ENCODE data around the gene CITED2.

CITED2 gene

GRCh38 chr6:139330306-139330705 lies 44.1 kb downstream of the CITED2 start:
- DNase-seq (ENCODE audit: low spot score) = no peak

DNA sequence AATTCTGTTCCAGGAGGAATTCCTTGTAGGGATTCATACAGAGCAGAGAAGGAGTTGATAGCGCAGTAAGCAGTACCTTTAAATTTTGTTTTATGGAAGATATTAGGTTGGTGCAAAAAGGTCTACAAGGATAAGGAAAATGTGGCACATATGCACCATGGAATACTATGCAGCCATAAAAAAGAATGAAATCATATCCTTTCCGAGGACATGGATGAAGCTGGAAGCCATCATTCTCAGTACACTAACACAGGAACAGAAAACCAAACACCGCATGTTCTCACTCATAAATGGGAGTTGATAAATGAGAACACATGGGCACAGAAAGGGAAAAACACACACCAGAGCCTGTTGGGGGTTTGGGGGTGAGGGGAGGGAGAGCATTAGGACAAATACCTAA lies 45.2 kb downstream of the CITED2 start:
- DNase-seq (ENCODE audit: low spot score) = no peak

DNA sequence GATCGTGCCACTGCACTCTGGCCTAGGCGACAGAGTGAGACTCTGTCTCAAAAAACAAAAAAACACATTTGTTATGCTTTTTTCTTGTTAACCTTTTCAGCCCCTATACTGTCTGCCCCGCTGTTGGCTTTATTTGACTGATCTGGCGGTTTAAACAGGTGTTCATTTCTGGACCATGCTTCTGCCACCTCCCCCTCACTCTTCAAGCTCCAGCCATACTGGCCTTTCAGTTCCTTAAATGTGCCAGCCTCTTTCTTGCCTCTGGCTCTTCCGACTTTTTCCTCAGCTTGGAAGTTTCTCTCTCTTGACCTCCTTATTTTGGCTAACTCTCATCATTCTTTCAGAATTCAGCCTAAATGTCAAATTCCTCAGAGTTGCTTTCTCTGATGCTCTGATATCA lies 47.4 kb downstream of the CITED2 start:
- DNase-seq (ENCODE audit: low spot score) = no peak

DNA sequence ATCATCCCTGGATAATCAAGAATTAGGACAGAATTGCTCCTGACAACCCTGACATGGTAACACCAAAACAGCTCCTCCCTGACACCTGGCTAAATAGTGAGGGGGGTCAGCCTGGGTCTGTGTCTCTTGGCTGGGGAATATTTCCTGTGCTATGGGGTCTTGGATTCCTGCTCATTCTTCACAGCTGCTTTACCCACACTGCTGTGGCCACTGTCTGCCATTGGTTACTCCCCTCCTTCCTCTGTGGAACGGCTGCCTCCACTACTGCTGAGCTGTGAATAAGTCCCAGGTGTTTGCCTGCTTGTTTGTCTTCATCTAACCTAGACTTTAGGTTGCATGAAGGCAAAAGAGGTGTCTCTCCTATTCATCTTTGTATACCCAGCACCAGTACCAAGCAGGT lies 48.8 kb downstream of the CITED2 start:
- no peak for DNase-seq (ENCODE audit: low spot score)

DNA sequence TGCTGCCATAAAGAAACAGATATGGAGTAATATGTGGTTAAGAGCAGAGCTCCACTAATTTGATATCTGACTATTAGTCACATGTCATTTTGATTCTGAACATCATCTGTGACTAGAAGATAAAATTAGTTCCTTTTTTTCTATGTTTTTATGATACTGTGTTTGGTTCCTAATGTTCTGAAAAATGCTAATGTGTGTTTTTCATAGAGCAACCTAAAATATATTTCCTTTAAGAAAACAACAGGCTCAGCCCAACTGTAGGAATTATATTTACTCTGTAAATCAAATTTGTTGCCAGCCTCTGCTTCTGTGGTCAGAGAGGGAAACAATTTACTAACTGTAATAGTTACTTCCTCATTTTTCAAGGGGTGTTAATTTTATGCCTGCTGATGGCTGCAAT lies 49.3 kb downstream of the CITED2 start:
- DNase-seq (ENCODE audit: low spot score) = no peak

DNA sequence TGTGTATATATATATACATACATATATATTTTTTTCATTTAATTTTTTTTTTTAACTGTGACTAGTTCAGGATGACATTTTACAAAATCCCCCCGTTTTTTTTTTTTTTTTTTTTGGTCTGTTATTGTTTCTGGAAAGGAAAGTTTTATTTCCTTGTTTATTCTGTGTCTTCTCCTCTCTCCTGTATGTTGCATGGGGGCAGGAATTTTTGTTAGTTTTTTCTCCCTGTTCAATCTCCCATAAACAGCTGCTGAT lies 50.2 kb downstream of the CITED2 start:
- DNase-seq (ENCODE audit: low spot score) = no peak

- peak; percentile 96 for DNase-seq (ENCODE audit: low spot score)
Measured at GRCh38 chr6:139323511-139324300, 50.7 kb downstream of the CITED2 start.
